ENCODE results near the gene TM9SF1.

TM9SF1 gene

DNA sequence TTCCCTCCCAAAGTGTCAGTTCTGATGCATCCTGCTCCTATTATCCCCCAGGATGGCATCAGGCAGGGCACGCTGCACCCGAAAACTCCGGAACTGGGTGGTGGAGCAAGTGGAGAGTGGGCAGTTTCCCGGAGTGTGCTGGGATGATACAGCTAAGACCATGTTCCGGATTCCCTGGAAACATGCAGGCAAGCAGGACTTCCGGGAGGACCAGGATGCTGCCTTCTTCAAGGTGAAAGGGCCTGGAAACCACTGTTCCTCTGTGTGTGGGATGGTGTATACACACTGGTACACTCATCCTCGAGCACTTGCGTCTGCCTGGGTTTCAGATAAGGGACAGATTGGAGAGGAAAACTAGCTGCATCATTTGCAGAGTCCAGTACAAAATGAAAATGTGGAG lies 33.1 kb downstream of the TM9SF1 start:
- TF ChIP-seq, protein P1, sequence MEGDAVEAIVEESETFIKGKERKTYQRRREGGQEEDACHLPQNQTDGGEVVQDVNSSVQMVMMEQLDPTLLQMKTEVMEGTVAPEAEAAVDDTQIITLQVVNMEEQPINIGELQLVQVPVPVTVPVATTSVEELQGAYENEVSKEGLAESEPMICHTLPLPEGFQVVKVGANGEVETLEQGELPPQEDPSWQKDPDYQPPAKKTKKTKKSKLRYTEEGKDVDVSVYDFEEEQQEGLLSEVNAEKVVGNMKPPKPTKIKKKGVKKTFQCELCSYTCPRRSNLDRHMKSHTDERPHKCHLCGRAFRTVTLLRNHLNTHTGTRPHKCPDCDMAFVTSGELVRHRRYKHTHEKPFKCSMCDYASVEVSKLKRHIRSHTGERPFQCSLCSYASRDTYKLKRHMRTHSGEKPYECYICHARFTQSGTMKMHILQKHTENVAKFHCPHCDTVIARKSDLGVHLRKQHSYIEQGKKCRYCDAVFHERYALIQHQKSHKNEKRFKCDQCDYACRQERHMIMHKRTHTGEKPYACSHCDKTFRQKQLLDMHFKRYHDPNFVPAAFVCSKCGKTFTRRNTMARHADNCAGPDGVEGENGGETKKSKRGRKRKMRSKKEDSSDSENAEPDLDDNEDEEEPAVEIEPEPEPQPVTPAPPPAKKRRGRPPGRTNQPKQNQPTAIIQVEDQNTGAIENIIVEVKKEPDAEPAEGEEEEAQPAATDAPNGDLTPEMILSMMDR (conservative IDR thresholded peaks at IDR 0.05; ENCODE audit: low read depth, low read length), result no peak
- H3K4me3 ChIP-seq (ENCODE audit: low read depth, low read length), result peak overlapping the region; percentile 89
- peak; percentile 33 for DNase-seq (ENCODE audit: low read depth)

DNA sequence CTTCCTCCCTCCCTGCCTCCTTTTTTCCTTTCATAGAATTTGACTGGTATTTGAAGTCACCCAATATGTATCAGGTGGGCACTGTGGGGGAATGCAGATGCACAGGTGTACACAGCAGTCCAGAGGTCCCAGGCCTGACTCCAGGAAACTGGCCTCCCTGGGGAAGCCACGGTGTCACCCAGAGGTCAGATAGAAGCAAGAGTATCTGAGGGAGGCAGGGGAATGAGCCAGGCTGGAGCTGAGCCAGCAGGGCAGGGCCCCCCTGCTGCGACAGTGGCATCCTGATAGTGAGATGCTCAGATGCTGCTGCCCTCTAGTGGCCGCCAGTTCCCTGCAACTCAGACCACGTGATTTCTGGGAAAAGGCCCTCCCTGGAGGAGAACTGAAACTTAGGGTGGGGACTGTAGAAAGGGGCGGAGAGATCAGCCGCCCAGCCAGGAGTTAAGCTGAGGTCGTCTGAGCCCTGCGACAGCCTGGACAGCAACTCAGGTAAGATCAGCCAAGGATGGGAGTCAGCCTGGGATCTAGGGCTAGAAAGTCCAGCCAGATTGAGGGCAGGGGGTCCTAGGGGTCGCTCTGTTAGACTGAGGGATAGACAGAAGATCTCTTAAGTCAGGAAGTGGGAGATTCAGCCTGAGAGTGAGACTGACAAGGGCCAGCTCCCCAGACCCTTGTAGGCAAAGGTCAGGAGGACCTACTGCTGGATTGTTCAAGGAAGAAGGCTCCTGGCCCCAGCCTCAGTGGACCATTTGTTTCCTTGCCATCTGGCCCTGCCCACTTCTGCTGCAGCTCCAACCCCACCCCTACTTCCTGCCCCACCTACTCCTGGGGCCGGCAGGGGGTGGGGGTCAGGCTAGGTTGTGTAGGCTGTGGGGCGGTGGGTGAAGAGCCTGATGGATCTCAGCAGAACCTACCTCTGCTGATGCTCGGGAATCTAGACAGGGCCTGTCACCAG lies 34.1 kb downstream of the TM9SF1 start, which contains the start of gene IRF9:
TSS of gene IRF9 (plus strand) at position 416 of the 955 bp plus-strand sequence. CDS start 880 bp downstream, outside the sequence.
- peak; percentile 95 for DNase-seq (ENCODE audit: low read depth)
- H3K4me3 ChIP-seq (ENCODE audit: low read depth, low read length), result peak within 1 kb of the TSS; percentile 89
- TF ChIP-seq, protein P1 (conservative IDR thresholded peaks at IDR 0.05; ENCODE audit: low read depth, low read length), result peak; percentile 93

DNA sequence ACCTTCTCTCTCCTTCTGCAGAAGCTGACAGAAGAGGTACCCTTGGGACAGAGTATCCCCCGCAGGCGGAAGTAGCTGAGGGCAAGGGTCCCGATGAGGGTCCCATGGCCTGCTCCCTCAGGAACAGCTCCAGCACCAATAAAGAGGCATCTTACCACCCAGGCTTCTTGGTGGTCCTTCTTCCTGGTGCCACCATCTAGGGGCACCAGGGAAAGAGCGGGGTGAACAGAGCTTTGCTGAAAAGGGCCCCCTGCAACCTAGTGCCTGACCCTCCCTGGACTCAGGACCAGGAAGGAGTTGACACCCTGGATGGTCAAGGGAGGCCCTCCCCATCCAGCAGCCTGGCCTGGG lies 34.8 kb downstream of the TM9SF1 start:
- TF ChIP-seq, protein P1 (conservative IDR thresholded peaks at IDR 0.05; ENCODE audit: low read depth, low read length), result no peak
- DNase-seq (ENCODE audit: low read depth), result no peak
- H3K4me3 ChIP-seq (ENCODE audit: low read depth, low read length), result no peak overlapping the region

DNA sequence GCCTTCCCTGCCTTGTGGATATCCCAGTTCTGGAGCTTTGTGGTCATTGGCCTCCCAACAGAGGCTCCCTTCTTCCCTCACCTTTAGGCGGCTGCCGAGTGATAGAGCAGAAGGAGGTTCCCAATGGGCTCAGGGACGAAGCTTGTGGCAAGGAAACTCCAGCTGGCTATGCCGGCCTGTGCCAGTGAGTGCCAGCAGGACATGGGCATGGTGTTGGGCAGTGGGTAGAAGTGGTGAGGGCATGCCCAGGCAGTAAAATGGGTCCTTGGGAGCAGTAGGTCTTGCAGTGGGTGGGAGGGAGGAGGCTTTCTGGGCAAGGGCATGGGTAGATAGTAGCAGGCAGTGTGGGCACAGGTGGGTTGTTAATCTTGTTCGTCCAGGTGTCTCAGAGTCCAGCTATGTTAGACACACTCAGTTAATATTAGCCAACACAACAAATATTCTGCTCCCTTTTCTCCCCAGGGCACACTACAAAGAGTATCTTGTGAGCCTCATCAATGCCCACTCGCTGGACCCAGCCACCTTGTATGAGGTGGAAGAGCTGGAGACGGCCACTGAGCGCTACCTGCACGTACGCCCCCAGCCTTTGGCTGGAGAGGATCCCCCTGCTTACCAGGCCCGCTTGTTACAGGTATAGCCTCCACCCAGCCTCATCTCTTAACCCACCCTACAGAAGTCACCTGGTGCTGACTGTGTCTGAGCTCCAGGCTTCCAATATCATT lies 35.3 kb downstream of the TM9SF1 start:
- no peak overlapping the region for H3K4me3 ChIP-seq (ENCODE audit: low read depth, low read length)
- DNase-seq (ENCODE audit: low read depth), result no peak
- TF ChIP-seq, protein P1 (conservative IDR thresholded peaks at IDR 0.05; ENCODE audit: low read depth, low read length), result no peak

DNA sequence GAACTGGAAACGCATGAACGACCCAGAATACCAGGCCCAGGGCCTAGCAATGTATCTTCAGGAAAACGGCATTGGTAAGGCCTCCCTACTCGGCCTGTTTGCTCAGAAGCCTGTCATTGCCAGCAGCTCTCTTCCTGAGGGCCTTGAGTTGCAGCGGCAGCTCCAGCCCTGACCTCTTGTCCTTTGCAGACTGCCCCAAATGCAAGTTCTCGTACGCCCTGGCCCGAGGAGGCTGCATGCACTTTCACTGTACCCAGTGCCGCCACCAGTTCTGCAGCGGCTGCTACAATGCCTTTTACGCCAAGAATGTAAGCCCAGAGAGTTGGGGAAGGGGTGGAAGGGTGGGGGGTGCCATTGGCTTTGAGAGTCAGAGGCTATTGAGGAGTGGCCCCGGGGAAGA lies 37.9 kb downstream of the TM9SF1 start:
- H3K4me3 ChIP-seq (ENCODE audit: low read depth, low read length), result no peak overlapping the region
- DNase-seq (ENCODE audit: low read depth), result no peak
- TF ChIP-seq, protein P1 (conservative IDR thresholded peaks at IDR 0.05; ENCODE audit: low read depth, low read length), result no peak

DNA sequence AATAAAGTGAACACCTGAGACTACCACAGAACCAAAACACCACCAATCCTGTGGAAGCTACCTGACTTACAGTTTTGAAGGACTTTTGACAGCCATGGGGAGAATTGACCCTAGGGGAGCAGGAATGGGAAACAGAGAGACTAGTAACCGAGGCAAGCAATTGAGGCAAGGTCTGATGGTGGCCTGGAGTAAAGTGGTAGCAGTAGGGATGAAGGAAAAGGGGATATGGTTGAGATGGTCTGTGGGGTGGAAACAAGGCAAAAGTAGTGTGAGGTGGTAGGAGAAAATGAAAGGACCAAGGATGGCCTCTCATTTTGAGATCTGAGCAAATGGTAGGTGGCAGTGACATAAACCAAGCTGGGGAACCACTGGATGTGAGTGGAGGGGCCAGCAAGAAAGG lies 38.4 kb downstream of the TM9SF1 start:
- H3K4me3 ChIP-seq (ENCODE audit: low read depth, low read length), result no peak overlapping the region
- TF ChIP-seq, protein P1 (conservative IDR thresholded peaks at IDR 0.05; ENCODE audit: low read depth, low read length), result no peak
- no peak for DNase-seq (ENCODE audit: low read depth)
